HEK293 (cell line): ENCODE results near the gene ACADL.
A peak's percentile ranks its signal among the peaks of the same experiment; 100 is the strongest.

Source experiments
- CTCF ChIA-PET: fragments of 350-600 bp; formaldehyde crosslinking; extraction: SDS; loops from one replicate; lab custom pipeline; 2021; ENCODE audit warnings: antibody characterized with exemption; lab: Yijun Ruan, JAX
- POLR2A ChIA-PET: fragments of 300-600 bp; formaldehyde crosslinking; extraction: SDS; loops from one replicate; lab custom pipeline; 2020; ENCODE audit warnings: antibody characterized with exemption, inconsistent platforms; lab: Yijun Ruan, JAX
- H3K27ac ChIP-seq: fragments of 200-500 bp; sonication (Bioruptor generic); 2 replicates; pipeline ENCODE4 v1.5.1; 2014; ENCODE audit warnings: low read depth, low read length, control low read depth, inconsistent platforms; ENCODE audit errors: extremely low read depth
- H3K36me3 ChIP-seq, 2 experiments: fragments of 200-500 bp in 1 of 2; sonication (Bioruptor generic) in 1 of 2; 1 replicate in 1 of 2; 2 replicates in 1 of 2; pipeline ENCODE4 v1.5.1; 2014 to 2017; ENCODE audit warnings: inconsistent platforms in 2 of 2, low read length in 2 of 2; ENCODE audit not compliant: control insufficient read depth in 2 of 2, insufficient read depth in 1 of 2
- H3K4me1 ChIP-seq: fragments of 200-500 bp; sonication (Bioruptor generic); 2 replicates; pipeline ENCODE4 v1.5.1; 2014; ENCODE audit warnings: mild to moderate bottlenecking, low read length, inconsistent platforms; ENCODE audit not compliant: control insufficient read depth, insufficient read depth
- H3K4me3 ChIP-seq: 2 replicates; pipeline ENCODE4 v1.5.1; 2011; ENCODE audit warnings: low read depth, mild to moderate bottlenecking, control low read depth, low read length, moderate library complexity
- H3K9me3 ChIP-seq: fragments of 200-500 bp; sonication (Bioruptor generic); 2 replicates; pipeline ENCODE4 v1.5.1; 2014; ENCODE audit warnings: low read depth, low read length, inconsistent platforms; ENCODE audit not compliant: control insufficient read depth, insufficient read depth
- GLI4 ChIP-seq: fragments of 450-650 bp; formaldehyde crosslinking; IDR thresholded peaks from 2 replicates; pipeline ENCODE4 v1.5.1; 2016; ENCODE audit warnings: missing biosample characterization, missing genetic modification characterization
- GLIS2 ChIP-seq: fragments of 450-650 bp; formaldehyde crosslinking; IDR thresholded peaks from 2 replicates; pipeline ENCODE4 v1.5.1; 2016; ENCODE audit warnings: missing biosample characterization, missing genetic modification characterization
- IKZF3 ChIP-seq: fragments of 450-650 bp; IDR thresholded peaks from 2 replicates; pipeline ENCODE4 v1.5.0; 2018; ENCODE audit warnings: missing biosample characterization, mild to moderate bottlenecking, missing genetic modification characterization, moderate library complexity
- KLF10 ChIP-seq: fragments of 450-650 bp; IDR thresholded peaks from 2 replicates; pipeline ENCODE4 v1.5.1; 2018; ENCODE audit warnings: missing biosample characterization, mild to moderate bottlenecking, missing genetic modification characterization
- KLF8 ChIP-seq: fragments of 450-650 bp; formaldehyde crosslinking; IDR thresholded peaks from 2 replicates; pipeline ENCODE4 v1.5.1; 2016; ENCODE audit warnings: missing biosample characterization, missing genetic modification characterization
- MEIS1 ChIP-seq: sonication (generic); formaldehyde crosslinking; IDR thresholded peaks from 2 replicates; pipeline ENCODE4 v1.8.1; 2022; ENCODE audit warnings: missing genetic modification reagents, mild to moderate bottlenecking, borderline replicate concordance
- SP2 ChIP-seq: fragments of 450-650 bp; formaldehyde crosslinking; IDR thresholded peaks from 2 replicates; pipeline ENCODE4 v1.5.1; 2016; ENCODE audit warnings: missing biosample characterization, missing genetic modification characterization
- SP3 ChIP-seq: fragments of 450-650 bp; formaldehyde crosslinking; IDR thresholded peaks from 2 replicates; pipeline ENCODE4 v1.5.1; 2016; ENCODE audit warnings: missing biosample characterization, missing genetic modification characterization
- SP7 ChIP-seq: fragments of 450-650 bp; formaldehyde crosslinking; IDR thresholded peaks from 2 replicates; pipeline ENCODE4 v1.5.1; 2016; ENCODE audit warnings: missing biosample characterization, missing genetic modification characterization
- TCF7L2 ChIP-seq: IDR thresholded peaks from 2 replicates; pipeline ENCODE4 v1.6.1; 2011; ENCODE audit warnings: low read depth, mild to moderate bottlenecking, inconsistent platforms, low read length, moderate library complexity, borderline replicate concordance
- TRIM28 ChIP-seq: IDR thresholded peaks from 2 replicates; pipeline ENCODE4 v1.6.1; 2011; ENCODE audit warnings: low read length, control low read depth, borderline replicate concordance
- ZBTB20 ChIP-seq: fragments of 450-650 bp; formaldehyde crosslinking; IDR thresholded peaks from 2 replicates; pipeline ENCODE4 v1.5.1; 2016; ENCODE audit warnings: missing biosample characterization, missing genetic modification characterization
- ZEB2 ChIP-seq: fragments of 450-650 bp; formaldehyde crosslinking; IDR thresholded peaks from 2 replicates; pipeline ENCODE4 v1.5.1; 2016; ENCODE audit warnings: missing biosample characterization, missing genetic modification characterization
- ZFP37 ChIP-seq: fragments of 450-650 bp; formaldehyde crosslinking; IDR thresholded peaks from 2 replicates; pipeline ENCODE4 v1.5.1; 2016; ENCODE audit warnings: missing biosample characterization, missing genetic modification characterization
- ZNF140 ChIP-seq: fragments of 450-650 bp; formaldehyde crosslinking; IDR thresholded peaks from 2 replicates; pipeline ENCODE4 v1.5.1; 2016; ENCODE audit warnings: missing biosample characterization, missing genetic modification characterization
- ZNF341 ChIP-seq: fragments of 450-650 bp; formaldehyde crosslinking; IDR thresholded peaks from 2 replicates; pipeline ENCODE4; 2016; ENCODE audit warnings: low read depth, missing biosample characterization, missing genetic modification characterization
- ZNF366 ChIP-seq: fragments of 450-650 bp; formaldehyde crosslinking; conservative IDR thresholded peaks from 2 replicates; pipeline ENCODE4 v1.5.1; 2016; ENCODE audit warnings: missing biosample characterization, missing genetic modification characterization
- ZNF391 ChIP-seq: fragments of 450-650 bp; formaldehyde crosslinking; IDR thresholded peaks from 2 replicates; pipeline ENCODE4 v1.5.1; 2016; ENCODE audit warnings: low read depth, missing biosample characterization, missing genetic modification characterization, borderline replicate concordance
- ZNF501 ChIP-seq: fragments of 450-650 bp; formaldehyde crosslinking; IDR thresholded peaks from 2 replicates; pipeline ENCODE4 v1.5.1; 2016; ENCODE audit warnings: missing biosample characterization, missing genetic modification characterization
- ZNF558 ChIP-seq: fragments of 450-650 bp; formaldehyde crosslinking; IDR thresholded peaks from 2 replicates; pipeline ENCODE4 v1.5.1; 2016; ENCODE audit warnings: missing biosample characterization, missing genetic modification characterization
- ZNF600 ChIP-seq: fragments of 450-650 bp; formaldehyde crosslinking; IDR thresholded peaks from 2 replicates; pipeline ENCODE4 v1.5.1; 2016; ENCODE audit warnings: missing biosample characterization, missing genetic modification characterization
- ZNF660 ChIP-seq: fragments of 450-650 bp; IDR thresholded peaks from 2 replicates; pipeline ENCODE4 v1.5.1; 2018; ENCODE audit warnings: missing biosample characterization, mild to moderate bottlenecking, missing genetic modification characterization
- ZNF677 ChIP-seq: fragments of 450-650 bp; IDR thresholded peaks from 2 replicates; pipeline ENCODE4 v1.5.0; 2018; ENCODE audit warnings: missing biosample characterization, mild to moderate bottlenecking, missing genetic modification characterization, moderate library complexity
- ZNF76 ChIP-seq: fragments of 450-650 bp; formaldehyde crosslinking; IDR thresholded peaks from 2 replicates; pipeline ENCODE4; 2016; ENCODE audit warnings: low read depth, missing biosample characterization, missing genetic modification characterization, borderline replicate concordance
- TF ChIP-seq, protein P1 (sequence below): fragments of 450-650 bp; formaldehyde crosslinking; IDR thresholded peaks from 2 replicates; pipeline ENCODE4 v1.5.1; 2016; ENCODE audit warnings: missing biosample characterization, missing genetic modification characterization
- TF ChIP-seq, protein P2 (sequence below): fragments of 450-650 bp; formaldehyde crosslinking; IDR thresholded peaks from 2 replicates; pipeline ENCODE4 v1.5.1; 2016; ENCODE audit warnings: missing biosample characterization, missing genetic modification characterization, low read depth
- TF ChIP-seq, protein P3 (sequence below): fragments of 450-650 bp; formaldehyde crosslinking; IDR thresholded peaks from 2 replicates; pipeline ENCODE4 v1.5.1; 2016; ENCODE audit warnings: missing biosample characterization, missing genetic modification characterization
- TF ChIP-seq, protein P4 (sequence below): fragments of 450-650 bp; formaldehyde crosslinking; IDR thresholded peaks from 2 replicates; pipeline ENCODE4 v1.5.1; 2016; ENCODE audit warnings: missing biosample characterization, missing genetic modification characterization
- TF ChIP-seq, protein P5 (sequence below): fragments of 450-650 bp; formaldehyde crosslinking; IDR thresholded peaks from 2 replicates; pipeline ENCODE4 v1.5.1; 2016; ENCODE audit warnings: missing biosample characterization, missing genetic modification characterization

The ACADL gene

DNA sequence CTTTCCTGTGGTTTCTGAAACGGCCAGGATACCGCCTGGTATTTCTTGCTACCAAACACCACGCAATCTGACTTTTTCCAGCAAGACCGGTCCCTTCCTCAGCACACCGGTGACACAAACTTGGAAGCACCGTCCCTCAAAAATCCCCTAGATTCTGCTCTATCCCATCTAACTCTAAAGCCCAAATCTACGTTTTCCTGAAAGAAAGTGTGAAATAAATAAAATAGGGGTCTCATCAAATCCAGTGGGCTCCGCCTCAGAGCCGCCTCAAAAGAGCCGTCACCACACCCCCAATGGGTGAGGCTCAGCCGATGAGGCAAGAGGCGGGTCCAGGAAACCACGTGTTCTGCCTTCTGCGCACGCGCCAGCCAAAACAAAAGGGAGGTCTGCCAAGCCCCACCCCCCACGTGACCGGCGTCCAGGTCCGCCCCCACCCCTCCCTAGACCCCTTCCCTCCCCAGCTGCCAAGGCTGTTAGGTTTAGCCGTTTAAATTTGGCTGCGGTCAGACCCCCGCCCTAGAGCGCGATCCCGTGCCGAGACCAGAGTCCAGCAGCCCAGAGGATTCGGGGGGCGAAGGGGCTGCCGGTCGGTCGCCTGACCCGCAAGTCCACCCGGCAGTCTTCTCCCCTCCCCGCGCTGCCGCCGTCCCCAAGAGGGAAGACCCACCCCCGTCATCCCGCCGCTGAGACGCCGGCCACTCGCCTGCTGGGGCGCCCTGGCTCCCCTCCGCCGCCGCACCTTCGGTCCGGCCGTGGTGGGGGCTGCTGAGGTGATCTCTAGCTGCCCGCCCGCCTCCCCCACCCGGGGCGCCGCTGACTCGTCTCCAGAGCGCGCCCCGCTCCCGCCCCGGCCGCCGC is 54.6 kb downstream of the ACADL start:
- Histone ChIP-seq H3K4me1 (peaks cover 21% of the 10 kb centered on the region; the same call in 1 of the 2 replicates), H3K36me3 (no peaks in the 10 kb centered on the region), H3K9me3 (no peaks in the 10 kb centered on the region), H3K4me3 (peak overlapping the region; percentile 89), H3K27ac (peak overlapping the region; percentile 96)
- ChIA-PET POLR2A (interaction anchor here (0.6 to 1.0 kb wide), 2 partner anchors 9 to 12 kb away, joined by 3 read pairs; no protein-coding TSS in a partner anchor), CTCF (no interaction called here)
- peak; percentile 60 for TF ChIP-seq SP3
- TF ChIP-seq GLIS2 (tag by site-specific recombination), result peak; percentile 86
- peak; percentile 75 for TF ChIP-seq IKZF3 (tag by site-specific recombination)
- TF ChIP-seq MEIS1 (CRISPR knock-in tag), result no peak
- TF ChIP-seq, protein P1, sequence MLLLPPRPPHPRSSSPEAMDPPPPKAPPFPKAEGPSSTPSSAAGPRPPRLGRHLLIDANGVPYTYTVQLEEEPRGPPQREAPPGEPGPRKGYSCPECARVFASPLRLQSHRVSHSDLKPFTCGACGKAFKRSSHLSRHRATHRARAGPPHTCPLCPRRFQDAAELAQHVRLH (tag by site-specific recombination), result no peak
- TF ChIP-seq KLF8 (tag by site-specific recombination), result peak; percentile 74
- TF ChIP-seq ZBTB20, result peak; percentile 62; the same call in 1 of the 2 replicates
- TF ChIP-seq, protein P2, sequence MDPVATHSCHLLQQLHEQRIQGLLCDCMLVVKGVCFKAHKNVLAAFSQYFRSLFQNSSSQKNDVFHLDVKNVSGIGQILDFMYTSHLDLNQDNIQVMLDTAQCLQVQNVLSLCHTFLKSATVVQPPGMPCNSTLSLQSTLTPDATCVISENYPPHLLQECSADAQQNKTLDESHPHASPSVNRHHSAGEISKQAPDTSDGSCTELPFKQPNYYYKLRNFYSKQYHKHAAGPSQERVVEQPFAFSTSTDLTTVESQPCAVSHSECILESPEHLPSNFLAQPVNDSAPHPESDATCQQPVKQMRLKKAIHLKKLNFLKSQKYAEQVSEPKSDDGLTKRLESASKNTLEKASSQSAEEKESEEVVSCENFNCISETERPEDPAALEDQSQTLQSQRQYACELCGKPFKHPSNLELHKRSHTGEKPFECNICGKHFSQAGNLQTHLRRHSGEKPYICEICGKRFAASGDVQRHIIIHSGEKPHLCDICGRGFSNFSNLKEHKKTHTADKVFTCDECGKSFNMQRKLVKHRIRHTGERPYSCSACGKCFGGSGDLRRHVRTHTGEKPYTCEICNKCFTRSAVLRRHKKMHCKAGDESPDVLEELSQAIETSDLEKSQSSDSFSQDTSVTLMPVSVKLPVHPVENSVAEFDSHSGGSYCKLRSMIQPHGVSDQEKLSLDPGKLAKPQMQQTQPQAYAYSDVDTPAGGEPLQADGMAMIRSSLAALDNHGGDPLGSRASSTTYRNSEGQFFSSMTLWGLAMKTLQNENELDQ (tag by site-specific recombination), result no peak
- 0 out of 2 replicates have a peak, but pooled peaks have one; percentile 19 for TF ChIP-seq ZNF501 (tag by site-specific recombination)
- TF ChIP-seq ZNF558 (tag by site-specific recombination), result no peak
- peak; percentile 94 for TF ChIP-seq ZNF341 (tag by site-specific recombination)
- peak; percentile 67; the same call in 1 of the 2 replicates for TF ChIP-seq TRIM28
- TF ChIP-seq, protein P3, sequence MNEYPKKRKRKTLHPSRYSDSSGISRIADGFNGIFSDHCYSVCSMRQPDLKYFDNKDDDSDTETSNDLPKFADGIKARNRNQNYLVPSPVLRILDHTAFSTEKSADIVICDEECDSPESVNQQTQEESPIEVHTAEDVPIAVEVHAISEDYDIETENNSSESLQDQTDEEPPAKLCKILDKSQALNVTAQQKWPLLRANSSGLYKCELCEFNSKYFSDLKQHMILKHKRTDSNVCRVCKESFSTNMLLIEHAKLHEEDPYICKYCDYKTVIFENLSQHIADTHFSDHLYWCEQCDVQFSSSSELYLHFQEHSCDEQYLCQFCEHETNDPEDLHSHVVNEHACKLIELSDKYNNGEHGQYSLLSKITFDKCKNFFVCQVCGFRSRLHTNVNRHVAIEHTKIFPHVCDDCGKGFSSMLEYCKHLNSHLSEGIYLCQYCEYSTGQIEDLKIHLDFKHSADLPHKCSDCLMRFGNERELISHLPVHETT (tag by site-specific recombination), result no peak
- 0 out of 2 replicates have a peak, but pooled peaks have one; percentile 11 for TF ChIP-seq SP7 (tag by site-specific recombination)
- peak; percentile 34; the same call in 1 of the 2 replicates for TF ChIP-seq TCF7L2
- 0 out of 2 replicates have a peak, but pooled peaks have one; percentile 72 for TF ChIP-seq ZNF366 (tag by site-specific recombination)
- TF ChIP-seq ZNF140 (tag by site-specific recombination), result no peak
- TF ChIP-seq ZEB2 (tag by site-specific recombination), result 0 out of 2 replicates have a peak, but pooled peaks have one; percentile 21
- peak; percentile 69 for TF ChIP-seq SP2
- no peak for TF ChIP-seq GLI4 (tag by site-specific recombination)
- no peak for TF ChIP-seq ZNF677 (tag by site-specific recombination)
- TF ChIP-seq, protein P4, sequence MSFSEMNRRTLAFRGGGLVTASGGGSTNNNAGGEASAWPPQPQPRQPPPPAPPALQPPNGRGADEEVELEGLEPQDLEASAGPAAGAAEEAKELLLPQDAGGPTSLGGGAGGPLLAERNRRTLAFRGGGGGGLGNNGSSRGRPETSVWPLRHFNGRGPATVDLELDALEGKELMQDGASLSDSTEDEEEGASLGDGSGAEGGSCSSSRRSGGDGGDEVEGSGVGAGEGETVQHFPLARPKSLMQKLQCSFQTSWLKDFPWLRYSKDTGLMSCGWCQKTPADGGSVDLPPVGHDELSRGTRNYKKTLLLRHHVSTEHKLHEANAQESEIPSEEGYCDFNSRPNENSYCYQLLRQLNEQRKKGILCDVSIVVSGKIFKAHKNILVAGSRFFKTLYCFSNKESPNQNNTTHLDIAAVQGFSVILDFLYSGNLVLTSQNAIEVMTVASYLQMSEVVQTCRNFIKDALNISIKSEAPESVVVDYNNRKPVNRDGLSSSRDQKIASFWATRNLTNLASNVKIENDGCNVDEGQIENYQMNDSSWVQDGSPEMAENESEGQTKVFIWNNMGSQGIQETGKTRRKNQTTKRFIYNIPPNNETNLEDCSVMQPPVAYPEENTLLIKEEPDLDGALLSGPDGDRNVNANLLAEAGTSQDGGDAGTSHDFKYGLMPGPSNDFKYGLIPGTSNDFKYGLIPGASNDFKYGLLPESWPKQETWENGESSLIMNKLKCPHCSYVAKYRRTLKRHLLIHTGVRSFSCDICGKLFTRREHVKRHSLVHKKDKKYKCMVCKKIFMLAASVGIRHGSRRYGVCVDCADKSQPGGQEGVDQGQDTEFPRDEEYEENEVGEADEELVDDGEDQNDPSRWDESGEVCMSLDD (tag by site-specific recombination), result 0 out of 2 replicates have a peak, but pooled peaks have one; percentile 41
- no peak for TF ChIP-seq ZNF391 (tag by site-specific recombination)
- peak; percentile 39; the same call in 1 of the 2 replicates for TF ChIP-seq ZNF76 (tag by site-specific recombination)
- peak; percentile 72 for TF ChIP-seq ZNF600 (tag by site-specific recombination)
- peak; percentile 26; the same call in 1 of the 2 replicates for TF ChIP-seq ZNF660 (tag by site-specific recombination)
- peak; percentile 49; the same call in 1 of the 2 replicates for TF ChIP-seq ZFP37
- TF ChIP-seq, protein P5, sequence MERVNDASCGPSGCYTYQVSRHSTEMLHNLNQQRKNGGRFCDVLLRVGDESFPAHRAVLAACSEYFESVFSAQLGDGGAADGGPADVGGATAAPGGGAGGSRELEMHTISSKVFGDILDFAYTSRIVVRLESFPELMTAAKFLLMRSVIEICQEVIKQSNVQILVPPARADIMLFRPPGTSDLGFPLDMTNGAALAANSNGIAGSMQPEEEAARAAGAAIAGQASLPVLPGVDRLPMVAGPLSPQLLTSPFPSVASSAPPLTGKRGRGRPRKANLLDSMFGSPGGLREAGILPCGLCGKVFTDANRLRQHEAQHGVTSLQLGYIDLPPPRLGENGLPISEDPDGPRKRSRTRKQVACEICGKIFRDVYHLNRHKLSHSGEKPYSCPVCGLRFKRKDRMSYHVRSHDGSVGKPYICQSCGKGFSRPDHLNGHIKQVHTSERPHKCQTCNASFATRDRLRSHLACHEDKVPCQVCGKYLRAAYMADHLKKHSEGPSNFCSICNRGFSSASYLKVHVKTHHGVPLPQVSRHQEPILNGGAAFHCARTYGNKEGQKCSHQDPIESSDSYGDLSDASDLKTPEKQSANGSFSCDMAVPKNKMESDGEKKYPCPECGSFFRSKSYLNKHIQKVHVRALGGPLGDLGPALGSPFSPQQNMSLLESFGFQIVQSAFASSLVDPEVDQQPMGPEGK (tag by site-specific recombination), result peak; percentile 92
- TF ChIP-seq KLF10 (tag by site-specific recombination), result peak; percentile 90
